Activated naive CD8-positive, alpha-beta T cell treated with anti-CD3 and anti-CD28 coated beads, Interleukin-2, amount 10 ng/mL, durations not matched to agents 7 days and 5 days (primary cell): ENCODE measurements around the gene MYL11. TPM values are rescaled to one million over a fixed set of nuclear protein-coding genes. Genes with fewer than 3 reads are reported as not detected.

Experiments
- ATAC-seq: fragments of 150-1000 bp; cut with Tn5 transposase; one replicate; pipeline ENCODE4 v1.10.0; 2021; ENCODE audit warnings: low read depth, moderate library complexity
- POLR2A ChIA-PET: fragments of 350-600 bp; sonication (Branson Sonifier 250); formaldehyde crosslinking; loops from one replicate; lab custom pipeline; 2021; ENCODE audit warnings: antibody characterized with exemption; lab: Charles Lee
- DNase-seq: peaks from one replicate; pipeline ENCODE4 v3.0.0; 2021
- H3K27ac Mint-ChIP-seq: one replicate; pipeline ENCODE4 v1.8.0; 2022; ENCODE audit warnings: mild to moderate bottlenecking, mixed read lengths
- H3K27me3 Mint-ChIP-seq: one replicate; pipeline ENCODE4 v1.8.0; 2022; ENCODE audit warnings: mild to moderate bottlenecking, moderate library complexity, mixed read lengths
- H3K36me3 Mint-ChIP-seq: one replicate; pipeline ENCODE4 v1.8.0; 2021; ENCODE audit warnings: mild to moderate bottlenecking, mixed read lengths
- H3K4me1 Mint-ChIP-seq: one replicate; pipeline ENCODE4 v1.8.0; 2021; ENCODE audit warnings: mixed read lengths
- H3K4me3 Mint-ChIP-seq: one replicate; pipeline ENCODE4 v1.8.0; 2022; ENCODE audit warnings: mild to moderate bottlenecking, moderate library complexity, mixed read lengths
- H3K9me3 Mint-ChIP-seq: one replicate; pipeline ENCODE4 v1.8.0; 2021; ENCODE audit warnings: mixed read lengths
- total RNA-seq, 2 experiments: library from RNA; stranded (reverse); gene quantifications; one replicate each; pipeline ENCODE4 v1.2.3, GENCODE V29; 2021

Gene MYL11
- total RNA-seq, 2 experiments from 2014 or later = 1.7 TPM; not detected in 1

- H3K9me3 Mint-ChIP-seq = no peaks in the 10 kb centered on the region
- H3K36me3 Mint-ChIP-seq = peaks cover 7% of the 10 kb centered on the region
- peak; percentile 69 for ATAC-seq
- peaks cover 21% of the 10 kb centered on the region for H3K4me1 Mint-ChIP-seq
- peak overlapping the region; percentile 7 for H3K4me3 Mint-ChIP-seq
- DNase-seq = peak; percentile 94
- H3K27me3 Mint-ChIP-seq = no peaks in the 10 kb centered on the region
- POLR2A ChIA-PET = interaction anchor here (0.5 to 2.0 kb wide), 12 partner anchors 8 to 394 kb away, joined by 3 to 17 read pairs (median 4); partner anchors contain the start of genes CD2BP2, CORO1A and SEPTIN1
- peak overlapping the region; percentile 15 for H3K27ac Mint-ChIP-seq
These were observed 34.8 kb downstream of the MYL11 start for GRCh38 chr16:30409125-30410060.

GRCh38 chr16:30413112-30413806, 38.7 kb downstream of the MYL11 start:
- H3K4me3 Mint-ChIP-seq = no peak overlapping the region
- ATAC-seq = no peak
- POLR2A ChIA-PET = no interaction called here
- H3K4me1 Mint-ChIP-seq = peaks cover 21% of the 10 kb centered on the region
- H3K27me3 Mint-ChIP-seq = no peaks in the 10 kb centered on the region
- H3K27ac Mint-ChIP-seq = no peak overlapping the region
- H3K36me3 Mint-ChIP-seq = peaks cover 13% of the 10 kb centered on the region
- no peak for DNase-seq
- no peaks in the 10 kb centered on the region for H3K9me3 Mint-ChIP-seq

- Mint-ChIP-seq H3K4me3 (no peak overlapping the region), H3K9me3 (no peaks in the 10 kb centered on the region), H3K27ac (no peak overlapping the region), H3K4me1 (peaks cover 23% of the 10 kb centered on the region), H3K36me3 (peaks cover 19% of the 10 kb centered on the region), H3K27me3 (no peaks in the 10 kb centered on the region)
- ATAC-seq (no peak), DNase-seq (no peak)
- POLR2A ChIA-PET = no interaction called here
These were observed 39.6 kb downstream of the MYL11 start for GRCh38 chr16:30414159-30414558.

- ATAC-seq = no peak
- no peak overlapping the region for H3K4me3 Mint-ChIP-seq
These were observed 41.5 kb downstream of the MYL11 start for GRCh38 chr16:30416047-30416603.

GRCh38 chr16:30416624-30417528, 42.3 kb downstream of the MYL11 start:
- POLR2A ChIA-PET = interaction anchor here (0.6 to 3.6 kb wide), 25 partner anchors 7 to 351 kb away, joined by 3 to 32 read pairs (median 5); partner anchors contain the start of genes ALDOA, DCTPP1, ITGAL and PRR14
- Mint-ChIP-seq H3K36me3 (peaks cover 28% of the 10 kb centered on the region), H3K9me3 (no peaks in the 10 kb centered on the region), H3K4me1 (peaks cover 27% of the 10 kb centered on the region), H3K27ac (no peak overlapping the region), H3K4me3 (peak overlapping the region; percentile 41), H3K27me3 (no peaks in the 10 kb centered on the region)
- ATAC-seq = no peak
- DNase-seq = no peak

More at GRCh38 chr16:30416047-30416603, 41.5 kb downstream of the MYL11 start:
- Mint-ChIP-seq H3K4me1 (peaks cover 25% of the 10 kb centered on the region), H3K27me3 (no peaks in the 10 kb centered on the region), H3K36me3 (peaks cover 28% of the 10 kb centered on the region), H3K9me3 (no peaks in the 10 kb centered on the region), H3K27ac (no peak overlapping the region)
- POLR2A ChIA-PET = interaction anchor here (1.2 kb wide), 2 partner anchors 9 to 14 kb away, joined by 4 to 6 read pairs; partner anchors contain the start of genes DCTPP1 and ZNF771
- no peak for DNase-seq

- no peak overlapping the region for H3K27ac Mint-ChIP-seq
- peak; percentile 91 for DNase-seq
- H3K4me3 Mint-ChIP-seq = peak overlapping the region; percentile 42
- no peaks in the 10 kb centered on the region for H3K27me3 Mint-ChIP-seq
- H3K36me3 Mint-ChIP-seq = peaks cover 25% of the 10 kb centered on the region
- POLR2A ChIA-PET = interaction anchor here (0.6 to 3.6 kb wide), 28 partner anchors 8 to 352 kb away, joined by 3 to 32 read pairs (median 4); partner anchors contain the start of genes ALDOA, DCTPP1, ITGAL and PRR14
- peaks cover 21% of the 10 kb centered on the region for H3K4me1 Mint-ChIP-seq
- ATAC-seq = peak; percentile 90
- no peaks in the 10 kb centered on the region for H3K9me3 Mint-ChIP-seq
These were observed 43.1 kb downstream of the MYL11 start for GRCh38 chr16:30417529-30418349.

- Mint-ChIP-seq H3K4me1 (peaks cover 20% of the 10 kb centered on the region), H3K27ac (peak overlapping the region; percentile 65), H3K27me3 (no peaks in the 10 kb centered on the region), H3K9me3 (no peaks in the 10 kb centered on the region), H3K4me3 (peak overlapping the region; percentile 42), H3K36me3 (peaks cover 27% of the 10 kb centered on the region)
- no peak for ATAC-seq
- no peak for DNase-seq
- POLR2A ChIA-PET = interaction anchor here (0.7 to 3.6 kb wide), 25 partner anchors 9 to 353 kb away, joined by 3 to 32 read pairs (median 5); partner anchors contain the start of genes ALDOA, DCTPP1, ITGAL and PRR14
These were observed 44.0 kb downstream of the MYL11 start for GRCh38 chr16:30418350-30419181.

- Mint-ChIP-seq H3K27ac (no peak overlapping the region), H3K4me3 (no peak overlapping the region), H3K36me3 (peaks cover 30% of the 10 kb centered on the region), H3K4me1 (peaks cover 23% of the 10 kb centered on the region), H3K9me3 (no peaks in the 10 kb centered on the region), H3K27me3 (no peaks in the 10 kb centered on the region)
- POLR2A ChIA-PET = interaction anchor here (0.5 to 0.9 kb wide), 2 partner anchors 65 to 151 kb away, joined by 3 read pairs; no protein-coding TSS in a partner anchor
- DNase-seq (no peak), ATAC-seq (no peak)
These were observed 46.4 kb downstream of the MYL11 start for GRCh38 chr16:30421010-30421409.
